ENCODE results near the gene SLC35B2.

Gene SLC35B2

DNA sequence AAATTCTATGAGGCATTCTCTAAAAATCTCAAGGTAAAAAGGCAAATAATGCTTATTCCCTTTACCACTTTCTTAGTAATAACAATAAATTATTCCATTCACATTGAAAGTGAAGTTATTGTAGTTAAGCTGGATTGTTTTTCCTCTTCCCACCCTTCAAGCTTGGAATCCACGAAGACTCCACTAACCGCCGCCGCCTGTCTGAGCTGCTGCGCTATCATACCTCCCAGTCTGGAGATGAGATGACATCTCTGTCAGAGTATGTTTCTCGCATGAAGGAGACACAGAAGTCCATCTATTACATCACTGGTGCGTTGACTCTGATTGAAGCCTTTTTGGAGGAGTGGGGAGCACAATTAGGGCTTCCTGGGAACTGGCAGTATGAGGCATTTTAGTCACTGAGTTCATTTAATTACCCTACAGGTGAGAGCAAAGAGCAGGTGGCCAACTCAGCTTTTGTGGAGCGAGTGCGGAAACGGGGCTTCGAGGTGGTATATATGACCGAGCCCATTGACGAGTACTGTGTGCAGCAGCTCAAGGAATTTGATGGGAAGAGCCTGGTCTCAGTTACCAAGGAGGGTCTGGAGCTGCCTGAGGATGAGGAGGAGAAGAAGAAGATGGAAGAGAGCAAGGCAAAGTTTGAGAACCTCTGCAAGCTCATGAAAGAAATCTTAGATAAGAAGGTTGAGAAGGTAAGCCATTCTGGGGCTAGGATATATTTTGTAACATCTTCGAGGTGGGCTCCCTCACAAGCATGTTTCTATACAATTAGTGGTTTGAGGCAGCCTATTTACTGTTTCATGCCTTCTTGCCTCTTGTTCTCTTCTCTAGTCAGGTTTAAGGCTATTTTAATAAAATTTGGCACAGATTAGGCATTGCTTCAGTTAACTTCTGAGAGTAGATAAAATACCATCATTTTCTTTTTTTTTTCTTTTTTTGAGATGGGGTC lies 5.5 kb downstream of the SLC35B2 start:
- H3K27ac ChIP-seq, result no peak overlapping the region
- TF ChIP-seq, protein P1, sequence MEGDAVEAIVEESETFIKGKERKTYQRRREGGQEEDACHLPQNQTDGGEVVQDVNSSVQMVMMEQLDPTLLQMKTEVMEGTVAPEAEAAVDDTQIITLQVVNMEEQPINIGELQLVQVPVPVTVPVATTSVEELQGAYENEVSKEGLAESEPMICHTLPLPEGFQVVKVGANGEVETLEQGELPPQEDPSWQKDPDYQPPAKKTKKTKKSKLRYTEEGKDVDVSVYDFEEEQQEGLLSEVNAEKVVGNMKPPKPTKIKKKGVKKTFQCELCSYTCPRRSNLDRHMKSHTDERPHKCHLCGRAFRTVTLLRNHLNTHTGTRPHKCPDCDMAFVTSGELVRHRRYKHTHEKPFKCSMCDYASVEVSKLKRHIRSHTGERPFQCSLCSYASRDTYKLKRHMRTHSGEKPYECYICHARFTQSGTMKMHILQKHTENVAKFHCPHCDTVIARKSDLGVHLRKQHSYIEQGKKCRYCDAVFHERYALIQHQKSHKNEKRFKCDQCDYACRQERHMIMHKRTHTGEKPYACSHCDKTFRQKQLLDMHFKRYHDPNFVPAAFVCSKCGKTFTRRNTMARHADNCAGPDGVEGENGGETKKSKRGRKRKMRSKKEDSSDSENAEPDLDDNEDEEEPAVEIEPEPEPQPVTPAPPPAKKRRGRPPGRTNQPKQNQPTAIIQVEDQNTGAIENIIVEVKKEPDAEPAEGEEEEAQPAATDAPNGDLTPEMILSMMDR (conservative IDR thresholded peaks at IDR 0.05), result no peak
- TF ChIP-seq ZFX (IDR thresholded peaks at IDR 0.05), result no peak

DNA sequence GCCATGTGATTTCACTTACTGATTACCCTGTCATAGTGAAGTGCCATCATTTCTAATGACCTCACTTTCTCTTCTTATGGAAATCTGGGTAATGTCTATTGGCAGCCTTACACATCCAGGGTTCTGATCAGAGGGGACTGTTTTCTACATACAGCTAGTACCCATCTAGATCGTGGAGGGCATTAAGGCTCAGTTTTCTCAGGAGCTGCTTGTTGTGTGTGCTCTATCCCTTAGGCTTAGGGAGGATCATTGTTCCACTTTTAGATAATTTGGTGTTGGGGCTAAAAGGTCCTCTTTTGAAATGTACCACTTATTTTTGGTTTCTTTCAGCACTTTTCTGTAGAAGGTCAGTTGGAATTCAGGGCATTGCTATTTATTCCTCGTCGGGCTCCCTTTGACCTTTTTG lies 6.6 kb downstream of the SLC35B2 start:
- TF ChIP-seq, protein P1 (conservative IDR thresholded peaks at IDR 0.05), result no peak
- no peak for TF ChIP-seq ZFX (IDR thresholded peaks at IDR 0.05)
- H3K27ac ChIP-seq, result no peak overlapping the region

DNA sequence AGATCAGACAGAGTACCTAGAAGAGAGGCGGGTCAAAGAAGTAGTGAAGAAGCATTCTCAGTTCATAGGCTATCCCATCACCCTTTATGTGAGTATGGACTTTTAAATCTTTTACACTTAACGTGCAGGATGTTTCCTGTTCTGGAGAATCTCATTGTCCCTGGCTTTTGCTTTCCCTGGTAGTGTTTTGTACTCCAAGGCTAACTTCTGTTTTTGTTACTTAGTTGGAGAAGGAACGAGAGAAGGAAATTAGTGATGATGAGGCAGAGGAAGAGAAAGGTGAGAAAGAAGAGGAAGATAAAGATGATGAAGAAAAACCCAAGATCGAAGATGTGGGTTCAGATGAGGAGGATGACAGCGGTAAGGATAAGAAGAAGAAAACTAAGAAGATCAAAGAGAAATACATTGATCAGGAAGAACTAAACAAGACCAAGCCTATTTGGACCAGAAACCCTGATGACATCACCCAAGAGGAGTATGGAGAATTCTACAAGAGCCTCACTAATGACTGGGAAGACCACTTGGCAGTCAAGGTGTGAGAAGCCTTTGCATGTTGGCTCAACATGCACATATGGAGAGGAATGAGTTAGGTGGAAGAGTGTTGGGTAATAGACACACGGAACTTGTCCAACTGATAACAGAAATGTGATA lies 7.1 kb downstream of the SLC35B2 start:
- H3K27ac ChIP-seq, result no peak overlapping the region
- no peak for TF ChIP-seq ZFX (IDR thresholded peaks at IDR 0.05)
- TF ChIP-seq, protein P1 (conservative IDR thresholded peaks at IDR 0.05), result no peak

DNA sequence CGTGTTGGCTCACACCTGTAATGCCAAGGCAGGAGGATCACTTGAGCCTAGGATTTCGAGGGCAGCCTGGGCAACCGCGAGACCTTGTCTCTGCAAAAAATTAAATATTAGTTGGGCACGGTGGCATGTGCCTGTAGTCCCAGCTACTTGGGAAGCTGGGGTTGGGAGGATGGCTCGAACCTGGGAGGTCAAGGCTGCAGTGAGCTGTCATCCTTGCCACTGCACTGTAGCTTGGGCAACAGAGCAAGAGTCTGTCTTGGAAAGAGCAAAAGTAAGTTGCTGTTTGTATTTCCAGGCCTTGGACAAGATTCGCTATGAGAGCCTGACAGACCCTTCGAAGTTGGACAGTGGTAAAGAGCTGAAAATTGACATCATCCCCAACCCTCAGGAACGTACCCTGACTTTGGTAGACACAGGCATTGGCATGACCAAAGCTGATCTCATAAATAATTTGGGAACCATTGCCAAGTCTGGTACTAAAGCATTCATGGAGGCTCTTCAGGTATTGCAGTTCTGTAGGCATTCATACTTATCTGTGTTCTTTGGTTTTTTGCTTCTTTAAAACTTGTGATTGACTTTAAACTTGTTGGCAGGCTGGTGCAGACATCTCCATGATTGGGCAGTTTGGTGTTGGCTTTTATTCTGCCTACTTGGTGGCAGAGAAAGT lies 8.1 kb downstream of the SLC35B2 start:
- TF ChIP-seq, protein P1 (conservative IDR thresholded peaks at IDR 0.05), result no peak
- TF ChIP-seq ZFX (IDR thresholded peaks at IDR 0.05), result no peak
- peak overlapping the region; percentile 31 for H3K27ac ChIP-seq

DNA sequence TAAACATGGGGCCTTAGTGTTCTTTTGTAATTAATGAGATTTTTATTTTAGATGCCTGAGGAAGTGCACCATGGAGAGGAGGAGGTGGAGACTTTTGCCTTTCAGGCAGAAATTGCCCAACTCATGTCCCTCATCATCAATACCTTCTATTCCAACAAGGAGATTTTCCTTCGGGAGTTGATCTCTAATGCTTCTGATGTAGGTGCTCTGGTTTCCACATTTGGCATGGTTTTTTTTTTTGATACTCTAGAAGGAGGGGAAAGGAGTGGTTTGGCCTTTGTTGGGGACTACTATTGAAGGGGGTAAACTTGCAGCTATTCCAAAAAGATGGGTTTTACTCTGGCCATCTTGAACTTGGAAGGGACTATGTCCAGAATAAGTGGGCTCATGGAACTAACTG lies 8.7 kb downstream of the SLC35B2 start:
- H3K27ac ChIP-seq, result peak overlapping the region; percentile 31; the same call in 1 of the 2 replicates
- TF ChIP-seq, protein P1 (conservative IDR thresholded peaks at IDR 0.05), result no peak
- TF ChIP-seq ZFX (IDR thresholded peaks at IDR 0.05), result no peak

DNA sequence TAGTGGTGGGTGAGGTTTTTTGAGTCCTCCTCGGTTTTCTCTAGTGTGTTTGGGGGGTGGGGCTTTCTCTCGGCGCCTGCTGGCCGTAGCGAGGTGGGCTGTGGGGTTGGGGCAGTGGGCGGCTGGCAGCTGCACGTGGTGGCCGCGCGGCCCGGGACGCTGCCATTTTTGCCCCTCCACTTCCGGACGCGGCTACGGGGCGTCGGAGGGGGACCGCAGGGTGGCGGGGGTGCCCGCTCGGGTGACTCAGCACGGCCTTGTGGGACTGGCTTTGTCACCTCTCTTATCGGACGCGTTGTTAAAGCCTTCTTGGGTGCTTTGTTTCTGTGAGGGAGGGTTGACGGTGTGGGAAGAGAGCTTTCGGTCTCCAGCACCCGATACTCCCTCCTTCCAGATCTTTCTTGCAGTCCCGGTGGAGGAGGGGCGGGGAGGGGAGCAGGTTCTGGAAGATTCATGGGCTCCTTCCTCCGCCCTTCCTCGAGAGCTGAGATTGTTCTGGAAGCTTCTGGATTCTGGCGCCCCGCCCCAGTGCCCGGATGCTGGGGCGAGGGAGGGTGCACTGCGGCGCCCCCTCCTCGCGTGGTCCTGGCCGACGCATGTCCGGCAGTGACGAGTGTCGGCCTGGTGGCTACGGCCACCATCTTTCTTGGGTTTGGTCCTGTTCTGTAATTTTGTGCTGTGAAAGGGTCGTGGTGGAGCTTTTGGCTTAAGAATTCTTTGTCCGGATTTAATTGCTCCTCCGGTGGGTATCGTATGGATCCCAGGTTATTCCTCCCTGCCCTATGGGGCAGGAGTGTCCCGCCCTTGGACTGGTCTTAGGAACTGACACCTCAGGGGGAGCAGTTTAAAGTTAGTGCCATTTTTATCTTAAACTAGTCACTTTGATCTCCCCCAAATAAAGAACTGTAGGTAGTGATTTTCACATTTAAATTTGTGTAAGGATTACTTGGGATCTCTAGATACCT lies 9.7 kb downstream of the SLC35B2 start:
- H3K27ac ChIP-seq, result peak overlapping the region; percentile 95
- TF ChIP-seq, protein P1 (conservative IDR thresholded peaks at IDR 0.05), result no peak
- TF ChIP-seq ZFX (IDR thresholded peaks at IDR 0.05), result peak; percentile 27; the same call in 1 of the 2 replicates
